ENCODE results near the gene GLOD5.

GLOD5 gene

DNA sequence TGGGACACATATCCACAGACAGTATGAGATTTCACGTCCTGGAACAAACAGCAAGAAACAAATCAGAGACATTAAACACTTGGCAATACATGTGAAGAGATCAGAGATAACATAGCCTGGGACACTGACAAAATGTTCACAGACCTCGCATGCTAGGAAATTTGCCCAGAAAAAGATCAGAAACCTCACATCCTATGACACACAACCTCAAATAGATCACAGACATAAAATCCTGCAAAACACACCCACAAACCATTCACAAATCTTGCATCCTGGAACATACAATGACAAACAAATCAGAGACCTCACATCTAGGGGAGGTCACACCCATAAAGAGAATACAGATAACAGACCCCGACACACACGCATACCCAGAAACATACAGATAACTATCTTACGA is 47.0 kb upstream of the GLOD5 start:
- Histone ChIP-seq H3K36me3 (ENCODE audit: insufficient read depth, low read length) (no peaks in the 10 kb centered on the region), H3K4me1 (ENCODE audit: insufficient read depth, low read length, severe bottlenecking) (no peaks in the 10 kb centered on the region), H3K27ac (ENCODE audit: low read depth, low read length, poor library complexity, severe bottlenecking) (no peak overlapping the region), H2AFZ (ENCODE audit: low read length) (no peak overlapping the region), H3K79me2 (ENCODE audit: insufficient read depth, low read length) (no peaks in the 10 kb centered on the region), H4K20me1 (ENCODE audit: insufficient read depth, low read length) (no peaks in the 10 kb centered on the region), H3K27me3 (ENCODE audit: insufficient read depth, low read length) (no peaks in the 10 kb centered on the region), H3K9me2 (ENCODE audit: low read depth, low read length) (no peaks in the 10 kb centered on the region), H3K9me3 (ENCODE audit: low read length) (no peaks in the 10 kb centered on the region), H3K4me3 (ENCODE audit: low read depth, low read length, poor library complexity, severe bottlenecking) (no peak overlapping the region), H3F3A (ENCODE audit: insufficient read depth, low read length) (no peaks in the 10 kb centered on the region), H3K4me2 (ENCODE audit: low read length) (no peak overlapping the region), H3K9ac (ENCODE audit: low read length) (no peak overlapping the region)
- TF ChIP-seq, protein P1, sequence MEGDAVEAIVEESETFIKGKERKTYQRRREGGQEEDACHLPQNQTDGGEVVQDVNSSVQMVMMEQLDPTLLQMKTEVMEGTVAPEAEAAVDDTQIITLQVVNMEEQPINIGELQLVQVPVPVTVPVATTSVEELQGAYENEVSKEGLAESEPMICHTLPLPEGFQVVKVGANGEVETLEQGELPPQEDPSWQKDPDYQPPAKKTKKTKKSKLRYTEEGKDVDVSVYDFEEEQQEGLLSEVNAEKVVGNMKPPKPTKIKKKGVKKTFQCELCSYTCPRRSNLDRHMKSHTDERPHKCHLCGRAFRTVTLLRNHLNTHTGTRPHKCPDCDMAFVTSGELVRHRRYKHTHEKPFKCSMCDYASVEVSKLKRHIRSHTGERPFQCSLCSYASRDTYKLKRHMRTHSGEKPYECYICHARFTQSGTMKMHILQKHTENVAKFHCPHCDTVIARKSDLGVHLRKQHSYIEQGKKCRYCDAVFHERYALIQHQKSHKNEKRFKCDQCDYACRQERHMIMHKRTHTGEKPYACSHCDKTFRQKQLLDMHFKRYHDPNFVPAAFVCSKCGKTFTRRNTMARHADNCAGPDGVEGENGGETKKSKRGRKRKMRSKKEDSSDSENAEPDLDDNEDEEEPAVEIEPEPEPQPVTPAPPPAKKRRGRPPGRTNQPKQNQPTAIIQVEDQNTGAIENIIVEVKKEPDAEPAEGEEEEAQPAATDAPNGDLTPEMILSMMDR (IDR thresholded peaks at IDR 0.05; ENCODE audit: low read length) = no peak
- TF ChIP-seq EZH2 (IDR thresholded peaks at IDR 0.05; ENCODE audit: borderline replicate concordance, low read length) = no peak

DNA sequence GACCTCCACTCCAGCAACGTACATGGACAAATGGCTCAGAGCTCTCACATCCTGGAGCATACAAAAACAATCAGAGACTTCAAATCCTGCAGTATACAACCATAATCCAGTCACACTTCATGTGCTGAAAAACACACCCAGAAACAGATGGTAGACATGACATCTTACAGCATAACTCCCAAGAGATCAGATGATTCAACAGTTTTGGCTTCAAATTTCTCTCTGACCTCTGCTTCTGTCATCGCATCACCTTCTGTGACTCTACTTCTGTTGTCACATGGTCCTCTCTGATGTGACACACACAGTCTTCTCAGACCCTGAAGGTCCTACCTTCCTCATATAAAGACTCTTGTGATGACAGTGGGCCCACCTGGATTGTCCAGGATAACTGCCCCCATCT is 46.5 kb upstream of the GLOD5 start:
- Histone ChIP-seq H3K27ac (ENCODE audit: low read depth, low read length, poor library complexity, severe bottlenecking) (no peak overlapping the region), H4K20me1 (ENCODE audit: insufficient read depth, low read length) (no peaks in the 10 kb centered on the region), H3K4me2 (ENCODE audit: low read length) (no peak overlapping the region), H3K4me3 (ENCODE audit: low read depth, low read length, poor library complexity, severe bottlenecking) (no peak overlapping the region), H3K9me3 (ENCODE audit: low read length) (no peaks in the 10 kb centered on the region), H3K79me2 (ENCODE audit: insufficient read depth, low read length) (no peaks in the 10 kb centered on the region), H2AFZ (ENCODE audit: low read length) (no peak overlapping the region), H3K9ac (ENCODE audit: low read length) (no peak overlapping the region), H3K9me2 (ENCODE audit: low read depth, low read length) (no peaks in the 10 kb centered on the region), H3K36me3 (ENCODE audit: insufficient read depth, low read length) (no peaks in the 10 kb centered on the region), H3K27me3 (ENCODE audit: insufficient read depth, low read length) (no peaks in the 10 kb centered on the region), H3K4me1 (ENCODE audit: insufficient read depth, low read length, severe bottlenecking) (no peaks in the 10 kb centered on the region), H3F3A (ENCODE audit: insufficient read depth, low read length) (no peaks in the 10 kb centered on the region)
- TF ChIP-seq, protein P1 (IDR thresholded peaks at IDR 0.05; ENCODE audit: low read length) = no peak
- TF ChIP-seq EZH2 (IDR thresholded peaks at IDR 0.05; ENCODE audit: borderline replicate concordance, low read length) = no peak

DNA sequence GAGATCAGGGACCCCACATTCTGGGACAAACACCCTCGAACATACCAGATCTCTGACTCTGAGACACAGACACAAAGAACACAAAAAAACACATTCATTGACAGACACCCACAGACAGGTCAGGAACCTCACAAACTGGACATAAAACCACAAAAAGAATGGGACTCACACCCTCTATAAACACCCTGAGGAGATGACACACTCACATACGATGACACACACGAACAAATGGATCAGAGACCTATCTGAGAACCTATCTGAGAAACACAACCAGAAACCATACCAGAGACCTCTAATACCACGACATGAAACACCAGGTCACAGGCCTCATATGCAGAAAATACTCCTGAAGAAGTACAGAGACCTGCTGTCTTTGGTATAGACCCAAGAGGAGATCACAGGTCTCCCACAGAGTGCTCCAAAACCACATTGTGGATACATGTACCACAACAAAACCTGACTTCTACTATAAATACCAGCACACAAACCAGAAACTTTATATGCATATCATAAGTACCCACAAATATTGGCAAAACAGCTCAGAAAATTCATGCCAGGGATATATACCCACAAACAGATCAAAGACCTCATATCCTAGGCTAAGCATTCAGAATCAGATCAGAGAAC is 45.6 kb upstream of the GLOD5 start:
- H3K4me2 ChIP-seq (ENCODE audit: low read length) = no peak overlapping the region
- H3K4me3 ChIP-seq (ENCODE audit: low read depth, low read length, poor library complexity, severe bottlenecking) = no peak overlapping the region
- no peaks in the 10 kb centered on the region for H3K79me2 ChIP-seq (ENCODE audit: insufficient read depth, low read length)
- no peak overlapping the region for H2AFZ ChIP-seq (ENCODE audit: low read length)
- no peak overlapping the region for H3K27ac ChIP-seq (ENCODE audit: low read depth, low read length, poor library complexity, severe bottlenecking)
- H3K9ac ChIP-seq (ENCODE audit: low read length) = no peak overlapping the region
- H3K9me2 ChIP-seq (ENCODE audit: low read depth, low read length) = no peaks in the 10 kb centered on the region
- H3F3A ChIP-seq (ENCODE audit: insufficient read depth, low read length) = no peaks in the 10 kb centered on the region
- H4K20me1 ChIP-seq (ENCODE audit: insufficient read depth, low read length) = no peaks in the 10 kb centered on the region
- H3K9me3 ChIP-seq (ENCODE audit: low read length) = no peaks in the 10 kb centered on the region
- no peaks in the 10 kb centered on the region for H3K36me3 ChIP-seq (ENCODE audit: insufficient read depth, low read length)
- no peak for TF ChIP-seq EZH2 (IDR thresholded peaks at IDR 0.05; ENCODE audit: borderline replicate concordance, low read length)
- TF ChIP-seq, protein P1 (IDR thresholded peaks at IDR 0.05; ENCODE audit: low read length) = no peak
- no peaks in the 10 kb centered on the region for H3K27me3 ChIP-seq (ENCODE audit: insufficient read depth, low read length)
- no peaks in the 10 kb centered on the region for H3K4me1 ChIP-seq (ENCODE audit: insufficient read depth, low read length, severe bottlenecking)
